Measurements from ENCODE around the gene ETV5.

- no peak for TF ChIP-seq POLR2A (IDR thresholded peaks at IDR 0.05)
- TF ChIP-seq, protein P1, sequence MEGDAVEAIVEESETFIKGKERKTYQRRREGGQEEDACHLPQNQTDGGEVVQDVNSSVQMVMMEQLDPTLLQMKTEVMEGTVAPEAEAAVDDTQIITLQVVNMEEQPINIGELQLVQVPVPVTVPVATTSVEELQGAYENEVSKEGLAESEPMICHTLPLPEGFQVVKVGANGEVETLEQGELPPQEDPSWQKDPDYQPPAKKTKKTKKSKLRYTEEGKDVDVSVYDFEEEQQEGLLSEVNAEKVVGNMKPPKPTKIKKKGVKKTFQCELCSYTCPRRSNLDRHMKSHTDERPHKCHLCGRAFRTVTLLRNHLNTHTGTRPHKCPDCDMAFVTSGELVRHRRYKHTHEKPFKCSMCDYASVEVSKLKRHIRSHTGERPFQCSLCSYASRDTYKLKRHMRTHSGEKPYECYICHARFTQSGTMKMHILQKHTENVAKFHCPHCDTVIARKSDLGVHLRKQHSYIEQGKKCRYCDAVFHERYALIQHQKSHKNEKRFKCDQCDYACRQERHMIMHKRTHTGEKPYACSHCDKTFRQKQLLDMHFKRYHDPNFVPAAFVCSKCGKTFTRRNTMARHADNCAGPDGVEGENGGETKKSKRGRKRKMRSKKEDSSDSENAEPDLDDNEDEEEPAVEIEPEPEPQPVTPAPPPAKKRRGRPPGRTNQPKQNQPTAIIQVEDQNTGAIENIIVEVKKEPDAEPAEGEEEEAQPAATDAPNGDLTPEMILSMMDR (IDR thresholded peaks at IDR 0.05) = no peak
These were observed 50.7 kb downstream of the ETV5 start for GRCh38 chr3:186058225-186058624.
